Activated naive CD8-positive, alpha-beta T cell treated with anti-CD3 and anti-CD28 coated beads for 36 hours (primary cell): ENCODE measurements around the gene OPN1LW. TPM values are rescaled to one million over a fixed set of nuclear protein-coding genes. Genes with fewer than 3 reads are reported as not detected.
"Not testable (repeated sequence)": the region's sequence is repeated elsewhere in the genome, so short reads cannot be mapped to it uniquely, and the experiment has no call there.

ENCODE experiments used
- DNase-seq: peaks from one replicate; pipeline ENCODE4 v3.0.0; 2021
- H3K27ac Mint-ChIP-seq: one replicate; pipeline ENCODE4 v1.8.0; 2022; ENCODE audit warnings: mild to moderate bottlenecking, moderate library complexity, mixed read lengths
- H3K27me3 Mint-ChIP-seq: one replicate; pipeline ENCODE4 v1.8.0; 2022; ENCODE audit warnings: mild to moderate bottlenecking, mixed read lengths
- H3K36me3 Mint-ChIP-seq: one replicate; pipeline ENCODE4 v1.8.0; 2021; ENCODE audit warnings: mild to moderate bottlenecking, mixed read lengths
- H3K4me1 Mint-ChIP-seq: one replicate; pipeline ENCODE4 v1.8.0; 2021; ENCODE audit warnings: mixed read lengths
- H3K4me3 Mint-ChIP-seq: one replicate; pipeline ENCODE4 v1.8.0; 2022; ENCODE audit warnings: mild to moderate bottlenecking, moderate library complexity, mixed read lengths
- H3K9me3 Mint-ChIP-seq: one replicate; pipeline ENCODE4 v1.8.0; 2022; ENCODE audit warnings: mixed read lengths
- total RNA-seq, 2 experiments: library from RNA; stranded (reverse); gene quantifications; one replicate each; pipeline ENCODE4 v1.2.3, GENCODE V29; 2021

OPN1LW gene
- total RNA-seq, 2 experiments from 2014 or later: not detected

DNA sequence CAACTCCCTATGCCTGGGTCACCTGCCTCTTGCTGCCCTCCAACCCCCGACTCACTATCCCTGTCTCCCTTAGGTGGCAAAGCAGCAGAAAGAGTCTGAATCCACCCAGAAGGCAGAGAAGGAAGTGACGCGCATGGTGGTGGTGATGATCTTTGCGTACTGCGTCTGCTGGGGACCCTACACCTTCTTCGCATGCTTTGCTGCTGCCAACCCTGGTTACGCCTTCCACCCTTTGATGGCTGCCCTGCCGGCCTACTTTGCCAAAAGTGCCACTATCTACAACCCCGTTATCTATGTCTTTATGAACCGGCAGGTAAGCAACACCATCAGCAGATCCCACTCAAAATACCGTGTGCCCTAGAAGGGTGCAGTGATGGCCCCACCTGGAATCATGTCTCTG, 12.2 kb downstream of the OPN1LW start:
- not testable (repeated sequence) for H3K27ac Mint-ChIP-seq, DNase-seq, H3K36me3 Mint-ChIP-seq, H3K4me3 Mint-ChIP-seq, H3K9me3 Mint-ChIP-seq, H3K4me1 Mint-ChIP-seq, H3K27me3 Mint-ChIP-seq

DNA sequence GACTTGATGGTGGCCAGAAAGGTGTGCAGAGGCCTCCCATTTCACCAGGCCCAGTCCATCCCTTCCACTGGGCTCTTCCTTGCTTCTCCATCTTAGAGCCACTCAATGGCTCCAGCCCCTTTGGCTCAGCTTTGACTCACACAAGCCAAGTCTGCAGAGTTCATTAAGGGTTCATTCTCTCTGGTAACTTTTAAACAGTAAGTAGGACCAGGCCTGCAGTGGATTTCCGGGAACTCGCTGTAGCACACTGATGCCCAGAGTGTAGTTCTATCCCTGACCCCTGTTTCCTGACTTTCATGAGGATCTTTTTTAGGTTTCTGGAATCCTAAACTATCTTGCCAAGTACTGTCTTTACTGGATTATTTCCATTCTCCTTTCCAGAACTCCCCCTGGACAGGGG, 13.2 kb downstream of the OPN1LW start:
- H3K36me3 Mint-ChIP-seq, H3K4me1 Mint-ChIP-seq, DNase-seq, H3K27ac Mint-ChIP-seq, H3K4me3 Mint-ChIP-seq, H3K9me3 Mint-ChIP-seq, H3K27me3 Mint-ChIP-seq: not testable (repeated sequence)

DNA sequence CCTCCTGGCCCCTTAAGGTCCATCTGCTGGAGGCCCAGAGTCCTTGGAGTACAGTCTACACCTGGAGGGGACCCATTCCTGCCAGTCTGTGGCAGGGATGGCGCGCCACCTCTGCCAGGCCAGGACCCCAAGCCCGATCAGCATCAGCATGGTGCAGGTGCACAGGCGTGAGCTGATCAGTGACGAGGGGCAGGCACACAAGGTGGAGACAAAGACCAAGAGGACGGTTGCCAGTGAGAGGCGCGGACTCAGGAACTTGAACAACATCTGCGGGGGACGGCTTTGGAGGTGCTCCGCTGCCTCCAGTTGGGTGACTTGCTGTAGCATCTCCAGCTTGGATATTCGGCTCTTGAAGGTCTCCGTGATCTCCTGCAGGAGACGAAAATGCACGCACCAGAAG, 15.3 kb downstream of the OPN1LW start:
- H3K36me3 Mint-ChIP-seq, H3K27me3 Mint-ChIP-seq, H3K4me3 Mint-ChIP-seq, DNase-seq, H3K9me3 Mint-ChIP-seq, H3K4me1 Mint-ChIP-seq, H3K27ac Mint-ChIP-seq: not testable (repeated sequence)

DNA sequence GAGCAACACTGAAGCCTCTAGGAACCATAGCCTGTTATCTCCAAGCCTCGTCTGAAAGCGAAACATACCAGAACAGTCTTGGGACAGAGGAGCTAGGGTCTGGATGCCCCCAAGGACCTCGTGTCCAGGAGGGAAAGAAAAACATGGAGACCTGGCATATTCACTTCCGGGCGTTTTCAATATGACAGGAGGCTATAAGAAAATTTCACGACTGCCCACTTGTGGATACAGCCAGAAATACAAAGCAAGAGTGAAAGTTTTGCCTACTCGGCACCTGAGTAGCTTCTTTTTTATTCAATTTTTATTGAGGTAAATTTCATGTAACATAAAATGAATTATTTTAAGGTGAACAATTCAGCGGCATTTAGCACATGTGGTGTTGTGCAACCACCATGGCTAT, 20.9 kb downstream of the OPN1LW start:
- not testable (repeated sequence) for H3K27ac Mint-ChIP-seq

DNA sequence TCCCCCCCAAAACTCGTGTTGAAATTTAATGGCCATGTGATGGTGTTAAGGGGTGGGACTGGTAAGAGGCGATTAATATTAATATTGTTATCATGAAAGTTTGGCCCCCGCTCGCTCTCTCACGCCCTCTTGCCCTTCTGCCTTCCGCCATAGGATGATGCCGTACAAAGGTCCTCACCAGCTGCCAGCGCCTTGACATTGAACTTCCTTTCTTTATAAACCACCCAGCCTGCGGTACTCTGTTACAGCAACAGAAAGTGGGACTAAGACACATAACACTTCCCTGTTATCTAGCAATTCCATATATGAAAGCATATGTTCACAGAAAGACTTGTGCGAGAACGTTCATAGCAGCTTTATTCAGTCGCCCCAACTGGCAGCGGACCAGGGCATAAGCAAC, 24.3 kb downstream of the OPN1LW start:
- not testable (repeated sequence) for DNase-seq

More for the DNA sequence above, 20.9 kb downstream of the OPN1LW start:
- DNase-seq, H3K36me3 Mint-ChIP-seq, H3K4me3 Mint-ChIP-seq, H3K9me3 Mint-ChIP-seq, H3K4me1 Mint-ChIP-seq, H3K27me3 Mint-ChIP-seq: not testable (repeated sequence)

DNA sequence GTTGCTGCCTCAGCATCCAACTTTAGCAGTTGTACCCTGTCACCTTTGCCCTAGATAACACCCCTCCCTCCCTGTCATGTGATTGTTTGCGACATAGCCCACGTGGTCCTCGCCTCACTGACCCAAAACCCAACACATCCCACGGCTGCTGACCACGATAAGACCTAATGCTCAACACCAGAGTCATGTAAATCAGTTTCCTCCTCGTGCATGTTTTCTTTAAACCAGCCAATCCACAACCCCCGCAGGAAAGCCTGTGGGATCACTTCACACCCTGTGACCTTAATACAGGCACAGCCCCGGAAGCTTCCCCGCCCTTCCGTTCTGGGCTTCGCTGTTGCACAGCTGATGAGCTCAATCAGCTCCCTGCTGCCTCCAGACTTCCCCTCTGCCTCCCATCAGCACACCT, 28.5 kb downstream of the OPN1LW start:
- not testable (repeated sequence) for H3K9me3 Mint-ChIP-seq, H3K27ac Mint-ChIP-seq, H3K4me3 Mint-ChIP-seq, H3K4me1 Mint-ChIP-seq, H3K27me3 Mint-ChIP-seq, H3K36me3 Mint-ChIP-seq, DNase-seq

More for the DNA sequence above, 24.3 kb downstream of the OPN1LW start:
- H3K27ac Mint-ChIP-seq, H3K4me3 Mint-ChIP-seq, H3K36me3 Mint-ChIP-seq, H3K4me1 Mint-ChIP-seq, H3K9me3 Mint-ChIP-seq, H3K27me3 Mint-ChIP-seq: not testable (repeated sequence)

DNA sequence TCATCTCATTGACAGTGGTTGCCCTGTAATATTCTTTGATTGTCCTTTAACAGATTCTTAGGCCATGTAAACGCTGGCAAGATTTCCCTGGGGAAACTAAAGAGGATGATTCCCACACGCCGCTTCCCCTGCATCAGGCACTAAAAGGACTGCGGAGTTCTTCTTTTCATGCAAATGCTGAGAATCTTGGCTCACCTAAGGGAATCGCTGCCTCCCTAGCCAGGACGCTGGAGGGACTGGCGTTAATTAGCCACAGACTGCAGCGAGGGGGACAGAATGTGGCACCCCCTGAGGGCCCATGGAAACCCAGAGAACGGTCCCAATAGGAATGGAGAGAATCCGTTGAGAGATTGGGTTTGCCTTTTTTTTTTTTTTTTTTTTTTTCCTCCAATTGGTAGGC, 30.3 kb downstream of the OPN1LW start:
- H3K4me1 Mint-ChIP-seq, DNase-seq, H3K4me3 Mint-ChIP-seq, H3K27ac Mint-ChIP-seq, H3K27me3 Mint-ChIP-seq, H3K9me3 Mint-ChIP-seq, H3K36me3 Mint-ChIP-seq: not testable (repeated sequence)

DNA sequence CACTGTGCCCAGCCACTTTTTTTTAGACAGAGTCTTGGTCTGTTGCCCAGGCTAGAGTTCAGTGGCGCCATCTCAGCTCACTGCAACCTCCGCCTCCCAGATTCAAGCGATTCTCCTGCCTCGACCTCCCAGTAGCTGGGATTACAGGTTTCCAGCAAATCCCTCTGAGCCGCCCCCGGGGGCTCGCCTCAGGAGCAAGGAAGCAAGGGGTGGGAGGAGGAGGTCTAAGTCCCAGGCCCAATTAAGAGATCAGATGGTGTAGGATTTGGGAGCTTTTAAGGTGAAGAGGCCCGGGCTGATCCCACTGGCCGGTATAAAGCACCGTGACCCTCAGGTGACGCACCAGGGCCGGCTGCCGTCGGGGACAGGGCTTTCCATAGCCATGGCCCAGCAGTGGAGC, 38.3 kb downstream of the OPN1LW start, which contains the start of gene OPN1MW:
Gene OPN1MW (plus strand): TSS at position 301 of the 400 bp plus-strand sequence. CDS start 82 bp downstream, at position 383.
- DNase-seq, H3K27me3 Mint-ChIP-seq, H3K4me3 Mint-ChIP-seq, H3K36me3 Mint-ChIP-seq, H3K27ac Mint-ChIP-seq, H3K9me3 Mint-ChIP-seq, H3K4me1 Mint-ChIP-seq: not testable (repeated sequence)

DNA sequence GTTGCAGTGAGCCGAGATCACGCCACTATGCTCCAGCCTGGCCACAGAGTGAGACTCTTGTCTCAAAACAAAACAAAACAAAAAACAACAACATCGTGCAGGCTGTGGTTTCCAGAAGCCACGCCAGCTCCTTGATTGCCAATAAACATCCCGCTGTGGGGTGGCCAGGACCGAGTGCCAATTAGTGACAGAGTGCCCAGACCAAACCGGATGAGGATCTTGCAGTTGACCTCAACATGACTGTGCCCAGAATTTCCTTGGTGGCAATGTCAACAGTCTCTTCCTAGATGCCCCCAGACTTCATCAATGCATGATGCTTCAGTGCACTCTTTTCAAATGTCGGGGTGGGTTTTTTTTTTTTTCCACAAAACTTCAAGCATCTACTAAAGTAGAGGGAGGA, 39.8 kb downstream of the OPN1LW start:
- H3K36me3 Mint-ChIP-seq, H3K27me3 Mint-ChIP-seq, H3K4me3 Mint-ChIP-seq, H3K27ac Mint-ChIP-seq, H3K9me3 Mint-ChIP-seq, DNase-seq, H3K4me1 Mint-ChIP-seq: not testable (repeated sequence)

DNA sequence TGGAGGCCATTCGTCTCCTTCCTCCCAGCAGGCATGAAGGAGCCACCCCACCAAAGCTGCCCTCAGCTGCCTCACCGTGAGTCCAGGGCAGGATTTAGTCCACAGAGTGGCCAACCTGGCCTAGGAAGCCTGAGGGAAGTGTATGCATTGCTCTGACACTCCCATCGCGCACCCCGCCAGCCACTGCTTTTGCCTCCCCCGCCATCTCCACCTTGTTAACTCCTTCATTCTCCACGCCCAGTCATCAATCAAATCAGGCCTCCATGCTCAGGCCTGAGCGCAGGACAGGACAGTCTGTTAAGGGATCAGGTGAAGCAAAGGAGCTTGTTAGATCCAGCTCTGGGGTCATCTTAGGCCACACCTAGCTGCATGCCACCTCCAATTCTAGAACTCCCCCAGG, 48.8 kb downstream of the OPN1LW start:
- not testable (repeated sequence) for H3K27ac Mint-ChIP-seq, H3K27me3 Mint-ChIP-seq, H3K4me1 Mint-ChIP-seq, H3K4me3 Mint-ChIP-seq, H3K36me3 Mint-ChIP-seq, H3K9me3 Mint-ChIP-seq, DNase-seq

DNA sequence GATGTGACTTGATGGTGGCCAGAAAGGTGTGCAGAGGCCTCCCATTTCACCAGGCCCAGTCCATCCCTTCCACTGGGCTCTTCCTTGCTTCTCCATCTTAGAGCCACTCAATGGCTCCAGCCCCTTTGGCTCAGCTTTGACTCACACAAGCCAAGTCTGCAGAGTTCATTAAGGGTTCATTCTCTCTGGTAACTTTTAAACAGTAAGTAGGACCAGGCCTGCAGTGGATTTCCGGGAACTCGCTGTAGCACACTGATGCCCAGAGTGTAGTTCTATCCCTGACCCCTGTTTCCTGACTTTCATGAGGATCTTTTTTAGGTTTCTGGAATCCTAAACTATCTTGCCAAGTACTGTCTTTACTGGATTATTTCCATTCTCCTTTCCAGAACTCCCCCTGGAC, 50.3 kb downstream of the OPN1LW start:
- not testable (repeated sequence) for H3K4me1 Mint-ChIP-seq, DNase-seq, H3K4me3 Mint-ChIP-seq, H3K36me3 Mint-ChIP-seq, H3K9me3 Mint-ChIP-seq, H3K27me3 Mint-ChIP-seq, H3K27ac Mint-ChIP-seq

DNA sequence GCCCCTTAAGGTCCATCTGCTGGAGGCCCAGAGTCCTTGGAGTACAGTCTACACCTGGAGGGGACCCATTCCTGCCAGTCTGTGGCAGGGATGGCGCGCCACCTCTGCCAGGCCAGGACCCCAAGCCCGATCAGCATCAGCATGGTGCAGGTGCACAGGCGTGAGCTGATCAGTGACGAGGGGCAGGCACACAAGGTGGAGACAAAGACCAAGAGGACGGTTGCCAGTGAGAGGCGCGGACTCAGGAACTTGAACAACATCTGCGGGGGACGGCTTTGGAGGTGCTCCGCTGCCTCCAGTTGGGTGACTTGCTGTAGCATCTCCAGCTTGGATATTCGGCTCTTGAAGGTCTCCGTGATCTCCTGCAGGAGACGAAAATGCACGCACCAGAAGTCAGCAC, 52.4 kb downstream of the OPN1LW start:
- not testable (repeated sequence) for H3K9me3 Mint-ChIP-seq, H3K27ac Mint-ChIP-seq, H3K4me3 Mint-ChIP-seq, H3K4me1 Mint-ChIP-seq, DNase-seq, H3K27me3 Mint-ChIP-seq, H3K36me3 Mint-ChIP-seq

Other genes starting within 250 kb of the OPN1LW start
- not detected for gene AVPR2, start 239.6 kb upstream of the OPN1LW start, total RNA-seq
- 100 to 1,000 TPM; 112 to 123 TPM for gene ARHGAP4, start 218.0 kb upstream of the OPN1LW start, total RNA-seq
- 100 to 1,000 TPM; 150 to 153 TPM for gene NAA10, start 209.2 kb upstream of the OPN1LW start, total RNA-seq
- gene RENBP, start 199.6 kb upstream of the OPN1LW start, total RNA-seq: 10 to 100 TPM; 15.2 to 15.7 TPM
- gene HCFC1, start 172.4 kb upstream of the OPN1LW start, total RNA-seq: 100 to 1,000 TPM; 140 to 142 TPM
- gene TMEM187, start 171.5 kb upstream of the OPN1LW start, total RNA-seq: 1 to 10 TPM; 3.4 to 6.2 TPM
- gene IRAK1, start 124.3 kb upstream of the OPN1LW start, total RNA-seq: 100 to 1,000 TPM; 155 to 159 TPM
- 10 to 100 TPM; 50.9 to 53.1 TPM for gene MECP2, start 46.5 kb upstream of the OPN1LW start, total RNA-seq
- gene OPN1MW, start 38.4 kb downstream of the OPN1LW start, total RNA-seq: not detected
- gene OPN1MW2, start 75.5 kb downstream of the OPN1LW start, total RNA-seq: not detected
- gene OPN1MW3, start 113.3 kb downstream of the OPN1LW start, total RNA-seq: not detected
- gene TEX28, start 150.9 kb downstream of the OPN1LW start, total RNA-seq: not detected
- 1 to 10 TPM in 1 of 2 experiments, under 1 TPM in 1; 0.72 to 1.1 TPM for gene TKTL1, start 151.6 kb downstream of the OPN1LW start, total RNA-seq
- gene FLNA, start 230.4 kb downstream of the OPN1LW start, total RNA-seq: 100 to 1,000 TPM; 694 to 696 TPM
- 100 to 1,000 TPM; 110 to 112 TPM for gene EMD, start 235.1 kb downstream of the OPN1LW start, total RNA-seq